DND-41 (cell line): ENCODE measurements around the gene DOCK9.

ENCODE experiments used
- ATAC-seq: fragments of 200-7000 bp; cut with Tn5 transposase; 3 replicates; pipeline ENCODE4 v1.9.1; 2021; ENCODE audit warnings: low read depth; ENCODE audit not compliant: insufficient read depth
- DNase-seq: peaks from one replicate; pipeline ENCODE4 v3.0.0-alpha.2; 2020
- H2AFZ ChIP-seq: 2 replicates; pipeline ENCODE4 v1.6.0; 2012; ENCODE audit warnings: low read depth, low read length
- H3K27ac ChIP-seq: 2 replicates; pipeline ENCODE4 v1.5.1; 2012; ENCODE audit warnings: low read length, inconsistent platforms
- H3K27me3 ChIP-seq: fragments of 200-600 bp; sonication (generic); 2 replicates; pipeline ENCODE4 v1.6.0; 2012; ENCODE audit warnings: low read length, mild to moderate bottlenecking, inconsistent platforms; ENCODE audit not compliant: insufficient read depth, poor library complexity
- H3K36me3 ChIP-seq: 2 replicates; pipeline ENCODE4 v1.5.1; 2012; ENCODE audit warnings: low read length, inconsistent platforms; ENCODE audit not compliant: insufficient read depth
- H3K4me1 ChIP-seq: 2 replicates; pipeline ENCODE4 v1.5.1; 2012; ENCODE audit warnings: mild to moderate bottlenecking, low read length; ENCODE audit not compliant: insufficient read depth
- H3K4me2 ChIP-seq: 2 replicates; pipeline ENCODE4 v1.6.0; 2012; ENCODE audit warnings: mild to moderate bottlenecking, moderate library complexity, low read length, inconsistent platforms; ENCODE audit not compliant: insufficient read depth
- H3K4me3 ChIP-seq, 2 experiments: fragments of 200-600 bp in 1 of 2; shearing (Covaris generic) in 1 of 2; 2 replicates each; pipeline ENCODE4 v1.5.1; 2012 to 2016; ENCODE audit warnings: inconsistent platforms in 2 of 2, low read length in 2 of 2, mild to moderate bottlenecking in 2 of 2, low read depth in 1 of 2, moderate library complexity in 1 of 2
- H3K79me2 ChIP-seq: 2 replicates; pipeline ENCODE4 v1.6.0; 2012; ENCODE audit warnings: low read length, inconsistent platforms; ENCODE audit not compliant: insufficient read depth
- H3K9ac ChIP-seq: 2 replicates; pipeline ENCODE4 v1.6.0; 2012; ENCODE audit warnings: low read depth, mild to moderate bottlenecking, inconsistent platforms, low read length, moderate library complexity
- H3K9me3 ChIP-seq: 2 replicates; pipeline ENCODE4 v1.5.1; 2012; ENCODE audit warnings: low read length, moderate library complexity, mild to moderate bottlenecking, inconsistent platforms; ENCODE audit not compliant: insufficient read depth, severe bottlenecking
- H4K20me1 ChIP-seq: 2 replicates; pipeline ENCODE4 v1.6.0; 2012; ENCODE audit warnings: low read length; ENCODE audit not compliant: insufficient read depth
- EZH2 ChIP-seq: IDR thresholded peaks from 3 replicates; pipeline ENCODE4 v1.6.1; 2012; ENCODE audit warnings: borderline replicate concordance, low read depth, mild to moderate bottlenecking, moderate library complexity, low read length, inconsistent platforms; ENCODE audit not compliant: severe bottlenecking
- TF ChIP-seq, protein P1 (sequence below): IDR thresholded peaks from 2 replicates; pipeline ENCODE4 v1.5.1; 2012; ENCODE audit warnings: borderline replicate concordance, low read length, moderate library complexity, mild to moderate bottlenecking; ENCODE audit not compliant: poor library complexity, severe bottlenecking; ENCODE audit errors: extremely low read depth

The DOCK9 gene

DNA sequence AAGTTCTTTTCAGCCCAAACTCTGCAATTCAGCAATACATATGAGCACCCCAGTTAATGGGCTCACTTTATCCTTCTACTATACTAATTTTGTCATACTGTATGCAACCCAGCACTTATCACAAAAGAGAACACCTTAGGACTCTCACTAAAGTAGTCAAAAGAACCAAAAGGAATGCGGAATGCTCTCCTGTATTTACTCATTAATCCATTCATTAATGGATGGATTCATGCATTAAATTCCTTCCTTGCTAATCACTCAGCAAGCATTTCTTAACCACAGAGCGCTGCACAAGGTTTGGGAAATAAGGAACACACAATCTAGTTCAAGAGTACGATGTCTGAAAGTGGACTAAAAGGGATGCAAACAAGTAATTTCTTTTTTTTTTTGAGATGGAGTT is 12.8 kb upstream of the DOCK9 start:
- Histone ChIP-seq H3K4me1 (peaks cover 23% of the 10 kb centered on the region), H3K9me3 (no peaks in the 10 kb centered on the region), H3K79me2 (no peaks in the 10 kb centered on the region), H3K27ac (no peak overlapping the region), H3K27me3 (no peaks in the 10 kb centered on the region), H3K4me2 (no peak overlapping the region), H3K36me3 (no peaks in the 10 kb centered on the region), H3K9ac (no peak overlapping the region), H3K4me3 (no peak overlapping the region), H2AFZ (no peak overlapping the region), H4K20me1 (no peaks in the 10 kb centered on the region)
- ATAC-seq (no peak), DNase-seq (no peak)
- no peak for TF ChIP-seq EZH2
- TF ChIP-seq, protein P1, sequence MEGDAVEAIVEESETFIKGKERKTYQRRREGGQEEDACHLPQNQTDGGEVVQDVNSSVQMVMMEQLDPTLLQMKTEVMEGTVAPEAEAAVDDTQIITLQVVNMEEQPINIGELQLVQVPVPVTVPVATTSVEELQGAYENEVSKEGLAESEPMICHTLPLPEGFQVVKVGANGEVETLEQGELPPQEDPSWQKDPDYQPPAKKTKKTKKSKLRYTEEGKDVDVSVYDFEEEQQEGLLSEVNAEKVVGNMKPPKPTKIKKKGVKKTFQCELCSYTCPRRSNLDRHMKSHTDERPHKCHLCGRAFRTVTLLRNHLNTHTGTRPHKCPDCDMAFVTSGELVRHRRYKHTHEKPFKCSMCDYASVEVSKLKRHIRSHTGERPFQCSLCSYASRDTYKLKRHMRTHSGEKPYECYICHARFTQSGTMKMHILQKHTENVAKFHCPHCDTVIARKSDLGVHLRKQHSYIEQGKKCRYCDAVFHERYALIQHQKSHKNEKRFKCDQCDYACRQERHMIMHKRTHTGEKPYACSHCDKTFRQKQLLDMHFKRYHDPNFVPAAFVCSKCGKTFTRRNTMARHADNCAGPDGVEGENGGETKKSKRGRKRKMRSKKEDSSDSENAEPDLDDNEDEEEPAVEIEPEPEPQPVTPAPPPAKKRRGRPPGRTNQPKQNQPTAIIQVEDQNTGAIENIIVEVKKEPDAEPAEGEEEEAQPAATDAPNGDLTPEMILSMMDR: no peak

DNA sequence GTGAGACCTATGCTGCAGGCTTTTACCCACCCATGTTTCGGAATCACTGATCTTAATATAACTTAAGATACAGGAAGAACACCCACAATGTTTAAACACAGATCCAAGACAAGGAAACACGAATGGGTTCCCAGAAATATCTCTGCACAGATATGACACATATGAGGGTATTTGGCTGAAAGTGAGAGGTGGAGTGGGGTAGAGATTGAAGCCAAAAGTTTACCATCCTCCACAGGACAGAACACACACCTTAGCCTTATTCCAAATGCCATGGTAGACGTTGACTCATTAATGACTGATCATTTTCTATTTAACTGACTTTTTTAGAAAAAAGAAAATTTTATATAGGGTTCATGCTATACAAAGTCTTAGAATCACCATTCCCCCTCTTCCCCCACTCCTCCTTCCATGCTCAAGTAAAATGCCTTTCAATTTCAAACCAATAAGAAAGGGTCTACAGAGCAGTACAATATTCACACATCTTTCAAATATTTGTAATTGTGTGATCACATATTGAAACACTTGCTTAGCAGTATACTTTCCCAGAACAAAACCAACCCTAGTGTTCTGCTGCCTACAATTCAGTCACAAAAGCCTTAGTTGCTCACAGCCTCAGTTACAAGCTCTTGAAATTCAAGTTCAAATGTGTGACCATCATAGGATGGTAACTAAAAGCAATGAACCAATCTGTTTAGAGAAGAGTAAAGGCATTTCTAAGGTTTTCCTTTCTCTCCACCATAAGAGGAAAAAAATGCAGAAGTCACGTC is 11.8 kb upstream of the DOCK9 start:
- Histone ChIP-seq H3K4me3 (no peak overlapping the region), H3K9me3 (no peaks in the 10 kb centered on the region), H3K79me2 (no peaks in the 10 kb centered on the region), H3K27ac (no peak overlapping the region), H3K36me3 (no peaks in the 10 kb centered on the region), H3K9ac (no peak overlapping the region), H2AFZ (no peak overlapping the region), H4K20me1 (no peaks in the 10 kb centered on the region), H3K4me2 (no peak overlapping the region), H3K27me3 (no peaks in the 10 kb centered on the region), H3K4me1 (peaks cover 20% of the 10 kb centered on the region)
- ATAC-seq (no peak), DNase-seq (no peak)
- TF ChIP-seq, protein P1: no peak
- no peak for TF ChIP-seq EZH2

DNA sequence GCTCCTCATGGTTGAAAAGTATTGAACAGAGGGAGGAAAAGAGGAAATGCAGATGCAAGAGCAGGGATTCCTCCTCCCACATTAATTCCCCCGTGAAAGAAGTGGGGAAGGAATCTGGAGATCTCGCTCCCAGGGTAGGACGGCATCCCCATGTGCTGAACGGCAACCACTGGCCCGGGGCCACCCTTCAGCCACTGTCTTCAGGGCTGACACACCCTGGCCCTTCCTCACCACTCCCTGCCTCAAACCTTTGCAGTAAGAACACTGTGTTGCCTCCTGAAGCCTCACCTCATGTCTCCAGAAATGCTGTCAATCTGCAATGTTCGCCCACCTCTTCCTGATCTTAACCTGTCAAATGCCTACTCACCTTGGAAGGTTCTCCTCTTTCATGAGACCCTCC is 10.9 kb upstream of the DOCK9 start:
- no peak for DNase-seq
- H3K4me2 ChIP-seq: no peak overlapping the region
- peaks cover 20% of the 10 kb centered on the region for H3K4me1 ChIP-seq
- no peak overlapping the region for H3K9ac ChIP-seq
- H3K27me3 ChIP-seq: no peaks in the 10 kb centered on the region
- H3K79me2 ChIP-seq: no peaks in the 10 kb centered on the region
- H3K27ac ChIP-seq: no peak overlapping the region
- H2AFZ ChIP-seq: no peak overlapping the region
- TF ChIP-seq, protein P1: no peak
- TF ChIP-seq EZH2: no peak
- H3K36me3 ChIP-seq: no peaks in the 10 kb centered on the region
- H3K9me3 ChIP-seq: no peaks in the 10 kb centered on the region
- H4K20me1 ChIP-seq: no peaks in the 10 kb centered on the region
- no peak overlapping the region for H3K4me3 ChIP-seq
- no peak for ATAC-seq
